ENCODE measurements around the gene MAN2A2.

Gene MAN2A2

GRCh38 chr15:90931828-90932659 is 28.9 kb downstream of the MAN2A2 start, which contains the start of gene HDDC3:
HDDC3 (minus strand) TSS chr15:90932549; CDS start chr15:90932540, 9 bp downstream.
- Histone ChIP-seq H3K4me3 (ENCODE audit: low read depth, low read length, poor library complexity, severe bottlenecking) (peak within 1 kb of the TSS; percentile 92), H3K9me3 (ENCODE audit: low read length) (no peaks in the 10 kb centered on the region), H4K20me1 (ENCODE audit: insufficient read depth, low read length) (no peaks in the 10 kb centered on the region), H3K27ac (ENCODE audit: low read depth, low read length, poor library complexity, severe bottlenecking) (peak within 1 kb of the TSS; percentile 90), H3F3A (ENCODE audit: insufficient read depth, low read length) (no peaks in the 10 kb centered on the region), H3K9me2 (ENCODE audit: low read depth, low read length) (no peaks in the 10 kb centered on the region), H3K4me2 (ENCODE audit: low read length) (peak within 1 kb of the TSS; percentile 95), H3K36me3 (ENCODE audit: insufficient read depth, low read length) (peaks cover 4% of the 10 kb centered on the region; the same call in 1 of the 2 replicates), H3K9ac (ENCODE audit: low read length) (peak within 1 kb of the TSS; percentile 89), H2AFZ (ENCODE audit: low read length) (peak within 1 kb of the TSS; percentile 21; the same call in 1 of the 2 replicates), H3K4me1 (ENCODE audit: insufficient read depth, low read length, severe bottlenecking) (peaks cover 56% of the 10 kb centered on the region), H3K79me2 (ENCODE audit: insufficient read depth, low read length) (no peaks in the 10 kb centered on the region), H3K27me3 (ENCODE audit: insufficient read depth, low read length) (no peaks in the 10 kb centered on the region)
- no peak for TF ChIP-seq EZH2 (IDR thresholded peaks at IDR 0.05; ENCODE audit: borderline replicate concordance, low read length)
- peak; percentile 92 for TF ChIP-seq CTCF (IDR thresholded peaks at IDR 0.05; ENCODE audit: low read length)

- H2AFZ ChIP-seq (ENCODE audit: low read length), result no peak overlapping the region
- H3K9me2 ChIP-seq (ENCODE audit: low read depth, low read length), result no peaks in the 10 kb centered on the region
- peak overlapping the region; percentile 34 for H3K27ac ChIP-seq (ENCODE audit: low read depth, low read length, poor library complexity, severe bottlenecking)
- H3F3A ChIP-seq (ENCODE audit: insufficient read depth, low read length), result no peaks in the 10 kb centered on the region
- H3K9me3 ChIP-seq (ENCODE audit: low read length), result no peaks in the 10 kb centered on the region
- H3K4me1 ChIP-seq (ENCODE audit: insufficient read depth, low read length, severe bottlenecking), result peaks cover 57% of the 10 kb centered on the region
- no peaks in the 10 kb centered on the region for H4K20me1 ChIP-seq (ENCODE audit: insufficient read depth, low read length)
- H3K9ac ChIP-seq (ENCODE audit: low read length), result peak overlapping the region; percentile 89
- TF ChIP-seq EZH2 (IDR thresholded peaks at IDR 0.05; ENCODE audit: borderline replicate concordance, low read length), result no peak
- TF ChIP-seq CTCF (IDR thresholded peaks at IDR 0.05; ENCODE audit: low read length), result no peak; the same call in 1 of the 2 replicates
- peak overlapping the region; percentile 95 for H3K4me2 ChIP-seq (ENCODE audit: low read length)
- no peaks in the 10 kb centered on the region for H3K79me2 ChIP-seq (ENCODE audit: insufficient read depth, low read length)
- H3K4me3 ChIP-seq (ENCODE audit: low read depth, low read length, poor library complexity, severe bottlenecking), result peak overlapping the region; percentile 92
- H3K36me3 ChIP-seq (ENCODE audit: insufficient read depth, low read length), result peaks cover 4% of the 10 kb centered on the region; the same call in 1 of the 2 replicates
- no peaks in the 10 kb centered on the region for H3K27me3 ChIP-seq (ENCODE audit: insufficient read depth, low read length)
Observed at GRCh38 chr15:90932660-90932991, 29.5 kb downstream of the MAN2A2 start.

GRCh38 chr15:90933301-90933700 is 30.2 kb downstream of the MAN2A2 start:
- no peaks in the 10 kb centered on the region for H3K9me2 ChIP-seq (ENCODE audit: low read depth, low read length)
- no peak overlapping the region for H3K9ac ChIP-seq (ENCODE audit: low read length)
- TF ChIP-seq EZH2 (IDR thresholded peaks at IDR 0.05; ENCODE audit: borderline replicate concordance, low read length), result no peak
- no peak for TF ChIP-seq CTCF (IDR thresholded peaks at IDR 0.05; ENCODE audit: low read length)
- H3F3A ChIP-seq (ENCODE audit: insufficient read depth, low read length), result no peaks in the 10 kb centered on the region
- peak overlapping the region; percentile 34 for H3K27ac ChIP-seq (ENCODE audit: low read depth, low read length, poor library complexity, severe bottlenecking)
- H2AFZ ChIP-seq (ENCODE audit: low read length), result no peak overlapping the region
- H3K4me3 ChIP-seq (ENCODE audit: low read depth, low read length, poor library complexity, severe bottlenecking), result no peak overlapping the region
- H3K9me3 ChIP-seq (ENCODE audit: low read length), result no peaks in the 10 kb centered on the region
- H3K27me3 ChIP-seq (ENCODE audit: insufficient read depth, low read length), result no peaks in the 10 kb centered on the region
- H3K4me2 ChIP-seq (ENCODE audit: low read length), result no peak overlapping the region
- peaks cover 9% of the 10 kb centered on the region; the same call in 1 of the 2 replicates for H3K36me3 ChIP-seq (ENCODE audit: insufficient read depth, low read length)
- H4K20me1 ChIP-seq (ENCODE audit: insufficient read depth, low read length), result no peaks in the 10 kb centered on the region
- H3K79me2 ChIP-seq (ENCODE audit: insufficient read depth, low read length), result no peaks in the 10 kb centered on the region
- H3K4me1 ChIP-seq (ENCODE audit: insufficient read depth, low read length, severe bottlenecking), result peaks cover 56% of the 10 kb centered on the region

Data from OCI-LY1 (cell line).